Activated CD8-positive, alpha-beta memory T cell treated with anti-CD3 and anti-CD28 coated beads for 4 hours (primary cell): ENCODE data around the gene NCDN.
A peak's percentile ranks its signal among the peaks of the same experiment; 100 is the strongest.

ENCODE experiments used
- DNase-seq, 2 donors: peaks; one replicate each; pipeline ENCODE4 v3.0.0-alpha.2; 2020; ENCODE audit warnings: low read depth in 2 of 2

Gene NCDN

GRCh38 chr1:35555212-35555584, 2.4 kb upstream of the NCDN start:
- DNase-seq = no peak

DNA sequence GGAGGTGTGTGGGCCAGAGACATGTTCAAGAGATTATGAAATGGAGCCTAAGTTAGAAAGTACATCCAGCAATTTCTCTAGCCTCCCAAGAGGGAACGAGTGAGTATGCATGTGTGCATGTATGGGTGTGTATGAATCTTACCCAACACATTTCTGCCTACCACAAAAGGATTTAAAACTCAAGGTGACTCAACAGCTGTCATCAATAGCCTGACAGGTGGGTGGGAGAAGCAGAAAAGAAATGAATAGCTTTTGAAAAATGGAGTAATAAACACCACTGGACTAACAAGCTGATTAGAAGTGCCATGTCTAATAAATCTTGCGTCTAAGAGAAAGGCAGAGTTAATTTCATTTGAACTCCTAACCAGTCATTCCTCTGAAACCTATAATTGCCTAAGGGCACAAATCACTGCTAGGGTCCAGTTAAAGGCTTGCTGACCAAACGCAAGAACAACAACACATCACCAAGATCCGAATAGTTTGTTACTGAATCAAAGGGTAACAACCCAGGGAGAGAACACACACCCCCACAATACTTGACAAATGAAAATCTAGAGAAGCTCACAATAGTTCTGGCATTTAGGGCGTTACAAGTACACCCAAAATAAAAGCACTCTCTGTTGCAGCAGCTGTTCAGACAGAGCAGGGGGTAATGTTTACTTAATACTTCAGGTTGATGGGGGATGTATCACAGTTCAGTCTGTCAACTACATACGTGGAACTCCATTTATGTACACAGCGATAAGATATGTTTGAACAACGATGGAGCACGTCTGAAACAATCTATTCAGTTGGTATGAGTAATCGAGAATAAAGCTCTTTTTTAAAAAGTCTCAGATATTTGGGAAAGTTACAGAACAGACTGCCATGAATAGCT, 1.8 kb upstream of the NCDN start:
- DNase-seq = no peak

GRCh38 chr1:35556484-35557117, 998 bp upstream of the NCDN start:
- no peak for DNase-seq

DNA sequence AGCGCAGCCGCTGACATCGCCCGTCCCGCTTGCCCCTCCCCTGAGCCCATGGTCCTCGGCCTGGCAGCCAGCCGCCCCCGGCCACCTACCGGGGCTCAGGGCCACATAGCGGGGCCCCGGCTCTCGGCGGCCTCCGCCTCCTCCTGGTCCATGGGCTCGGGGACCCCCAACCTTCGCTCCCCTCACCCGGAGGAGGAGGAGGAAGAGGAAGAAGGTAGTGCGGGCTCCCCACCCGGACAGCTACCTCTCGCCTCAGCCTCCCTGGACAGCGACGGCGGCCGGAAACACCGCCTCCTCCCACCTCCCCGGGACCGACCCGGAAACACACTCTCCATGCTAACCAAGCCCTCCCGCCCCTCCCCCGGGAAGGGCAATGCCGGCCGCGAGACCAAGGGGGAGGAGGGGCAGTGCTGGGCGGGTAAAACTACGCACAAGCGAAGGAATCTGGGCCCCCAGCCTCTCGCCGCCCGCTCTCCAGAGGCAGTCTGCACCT, 435 bp upstream of the NCDN start, which contains the start of gene KIAA0319L:
Gene KIAA0319L (minus strand): TSS at position 286 of the 493 bp plus-strand sequence. CDS start 2,912 bp downstream, outside the sequence.
- no peak for DNase-seq

- no peak for DNase-seq
These were observed 1.0 kb downstream of the NCDN start for GRCh38 chr1:35558374-35559316.

GRCh38 chr1:35559317-35559944, 1.8 kb downstream of the NCDN start:
- DNase-seq = no peak

DNA sequence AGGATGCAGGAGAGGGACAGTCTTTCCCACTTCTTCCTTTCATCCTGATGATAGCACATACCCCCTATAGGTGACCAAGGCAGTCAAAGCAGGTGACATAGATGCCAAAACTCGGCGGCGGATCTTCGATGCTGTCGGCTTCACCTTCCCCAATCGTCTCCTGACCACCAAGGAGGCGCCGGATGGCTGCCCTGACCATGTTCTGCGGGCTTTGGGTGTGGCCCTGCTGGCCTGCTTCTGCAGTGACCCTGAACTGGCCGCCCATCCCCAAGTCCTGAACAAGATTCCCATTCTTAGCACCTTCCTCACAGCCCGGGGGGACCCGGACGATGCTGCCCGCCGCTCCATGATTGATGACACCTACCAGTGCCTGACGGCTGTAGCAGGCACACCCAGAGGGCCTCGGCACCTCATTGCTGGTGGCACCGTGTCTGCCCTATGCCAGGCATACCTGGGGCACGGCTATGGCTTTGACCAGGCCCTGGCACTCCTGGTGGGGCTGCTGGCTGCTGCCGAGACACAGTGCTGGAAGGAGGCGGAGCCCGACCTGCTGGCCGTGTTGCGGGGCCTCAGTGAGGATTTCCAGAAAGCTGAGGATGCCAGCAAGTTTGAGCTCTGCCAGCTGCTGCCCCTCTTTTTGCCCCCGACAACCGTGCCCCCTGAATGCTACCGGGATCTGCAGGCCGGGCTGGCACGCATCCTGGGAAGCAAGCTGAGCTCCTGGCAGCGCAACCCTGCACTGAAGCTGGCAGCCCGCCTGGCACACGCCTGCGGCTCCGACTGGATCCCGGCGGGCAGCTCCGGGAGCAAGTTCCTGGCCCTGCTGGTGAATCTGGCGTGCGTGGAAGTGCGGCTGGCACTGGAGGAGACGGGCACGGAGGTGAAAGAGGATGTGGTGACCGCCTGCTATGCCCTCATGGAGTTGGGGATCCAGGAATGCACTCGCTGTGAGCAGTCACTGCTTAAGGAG, 2.9 kb downstream of the NCDN start:
- DNase-seq = no peak

DNA sequence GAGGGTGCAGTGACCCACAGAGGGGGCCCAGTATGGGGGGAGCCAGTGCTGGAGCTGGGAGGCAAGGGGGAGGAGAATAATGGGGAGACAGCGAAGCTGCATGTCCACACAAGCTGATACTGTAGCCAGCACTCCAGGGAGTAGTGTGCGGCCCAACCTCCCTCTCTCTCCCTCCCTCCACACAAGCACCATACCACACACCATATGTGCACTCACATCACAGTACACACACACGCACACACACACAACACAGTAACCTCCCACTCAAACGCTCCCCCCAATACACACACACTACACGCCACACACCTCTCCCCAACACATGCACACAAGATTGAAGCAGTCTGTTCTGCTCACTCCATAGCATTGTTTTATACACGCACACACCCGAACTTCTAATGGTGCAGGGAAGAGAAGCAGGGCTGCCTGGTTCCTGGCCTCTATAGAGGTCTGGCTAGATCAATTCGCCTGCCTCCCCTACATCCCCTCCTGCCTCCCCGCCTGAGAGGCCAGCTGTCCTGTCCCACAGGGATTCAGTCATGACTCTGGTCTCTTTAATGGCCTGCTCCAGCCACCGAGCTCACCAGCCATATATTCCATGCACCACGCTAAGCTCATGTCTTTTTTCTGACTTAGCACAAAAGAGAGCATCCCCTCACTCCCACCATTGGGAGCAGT, 3.8 kb downstream of the NCDN start:
- DNase-seq = no peak

GRCh38 chr1:35561972-35562680, 4.5 kb downstream of the NCDN start:
- DNase-seq = no peak

DNA sequence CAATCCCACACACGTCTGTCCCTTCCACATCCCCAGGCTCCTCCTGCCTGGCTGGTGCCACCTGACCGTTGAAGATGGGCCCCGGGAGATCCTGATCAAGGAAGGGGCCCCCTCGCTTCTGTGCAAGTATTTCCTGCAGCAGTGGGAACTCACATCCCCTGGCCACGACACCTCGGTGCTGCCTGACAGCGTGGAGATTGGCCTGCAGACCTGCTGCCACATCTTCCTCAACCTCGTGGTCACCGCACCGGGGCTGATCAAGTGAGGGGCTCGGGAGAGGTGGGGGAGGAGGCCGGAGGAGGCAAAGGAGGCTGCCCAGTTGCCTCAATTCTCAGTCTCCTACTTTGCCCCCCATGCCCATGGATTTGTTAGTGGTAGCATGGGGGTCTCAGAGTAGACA, 5.6 kb downstream of the NCDN start:
- no peak for DNase-seq

- DNase-seq = peak; percentile 55 to 61
These were observed 6.7 kb downstream of the NCDN start for GRCh38 chr1:35564037-35564883.

DNA sequence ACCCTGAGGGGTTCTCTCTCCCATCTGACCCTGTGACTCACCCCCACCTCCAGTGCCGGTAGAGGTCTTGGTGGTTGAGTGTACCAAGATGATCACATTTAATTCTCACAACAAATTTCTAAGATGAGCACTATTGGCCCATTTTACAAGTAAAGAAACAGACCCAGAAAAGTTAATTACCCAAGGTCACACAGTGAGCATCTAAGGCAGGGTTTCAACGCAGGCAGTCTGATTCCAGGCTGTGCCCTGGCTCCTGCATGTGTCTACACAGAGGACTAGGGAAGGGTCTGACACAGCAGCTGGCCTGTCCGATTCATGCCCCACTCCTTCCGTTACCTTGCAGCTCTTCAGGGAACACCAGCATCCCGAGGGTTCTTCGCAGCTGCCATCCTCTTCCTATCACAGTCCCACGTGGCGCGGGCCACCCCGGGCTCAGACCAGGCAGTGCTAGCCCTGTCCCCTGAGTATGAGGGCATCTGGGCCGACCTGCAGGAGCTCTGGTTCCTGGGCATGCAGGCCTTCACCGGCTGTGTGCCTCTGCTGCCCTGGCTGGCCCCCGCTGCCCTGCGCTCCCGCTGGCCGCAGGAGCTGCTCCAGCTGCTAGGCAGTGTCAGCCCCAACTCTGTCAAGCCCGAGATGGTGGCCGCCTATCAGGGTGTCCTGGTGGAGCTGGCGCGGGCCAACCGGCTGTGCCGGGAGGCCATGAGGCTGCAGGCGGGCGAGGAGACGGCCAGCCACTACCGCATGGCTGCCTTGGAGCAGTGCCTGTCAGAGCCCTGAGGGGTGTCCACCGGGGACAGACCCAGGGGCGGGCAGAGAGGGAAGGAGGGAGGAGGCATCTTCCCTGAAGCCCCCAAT, 7.5 kb downstream of the NCDN start:
- DNase-seq = no peak

DNA sequence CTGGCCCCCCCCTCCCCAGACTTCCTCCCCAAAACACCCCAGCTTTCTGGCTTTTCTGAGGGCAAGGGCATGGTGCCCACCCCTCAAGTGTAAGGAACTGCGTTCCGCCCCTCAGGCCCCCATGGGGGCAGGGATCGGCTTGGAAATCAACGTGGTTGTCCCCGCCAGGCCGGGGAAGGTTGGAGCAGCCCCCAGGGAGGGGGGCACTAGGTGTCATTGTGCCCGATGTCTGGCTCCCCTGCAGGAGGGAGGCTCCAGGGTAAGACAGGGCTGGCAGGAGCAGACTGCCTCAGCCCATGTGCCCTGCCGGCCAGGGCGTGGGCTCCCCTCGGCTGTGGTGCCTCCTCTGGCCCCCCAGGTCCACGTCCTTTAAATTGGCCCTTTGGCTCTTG, 8.1 kb downstream of the NCDN start:
- no peak for DNase-seq

DNA sequence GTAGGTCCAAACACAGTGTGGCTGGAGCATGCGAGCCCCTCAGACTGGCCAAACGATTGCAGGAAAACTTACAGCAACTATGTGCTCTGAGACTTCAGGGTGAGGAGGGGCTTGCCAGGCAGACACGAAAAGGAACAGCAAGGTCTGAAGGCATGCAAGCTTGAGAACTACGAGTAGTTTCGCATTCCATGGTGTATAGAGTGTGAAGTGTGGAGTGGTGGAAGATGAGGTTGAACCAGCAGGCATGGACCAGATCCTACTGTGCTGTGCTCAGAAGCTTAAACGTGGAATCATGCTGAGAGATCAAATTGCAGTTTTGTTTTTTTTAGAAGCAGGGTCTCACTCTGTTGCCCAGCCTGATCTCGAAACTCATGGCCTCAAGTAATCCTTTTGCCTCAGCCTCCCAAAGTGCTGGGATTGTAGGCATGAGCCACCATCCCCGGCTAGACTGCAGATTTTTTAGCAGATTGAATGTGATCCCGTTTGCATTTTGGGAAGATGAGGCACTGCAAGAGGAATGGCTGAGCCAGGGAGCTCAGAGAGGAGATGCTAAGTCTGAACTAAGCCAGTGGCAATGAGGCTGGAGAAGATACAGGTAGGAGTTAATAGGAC, 10.5 kb downstream of the NCDN start:
- no peak for DNase-seq

- DNase-seq = peak; percentile 28 to 32
These were observed 11.4 kb downstream of the NCDN start for GRCh38 chr1:35568975-35569395.

DNA sequence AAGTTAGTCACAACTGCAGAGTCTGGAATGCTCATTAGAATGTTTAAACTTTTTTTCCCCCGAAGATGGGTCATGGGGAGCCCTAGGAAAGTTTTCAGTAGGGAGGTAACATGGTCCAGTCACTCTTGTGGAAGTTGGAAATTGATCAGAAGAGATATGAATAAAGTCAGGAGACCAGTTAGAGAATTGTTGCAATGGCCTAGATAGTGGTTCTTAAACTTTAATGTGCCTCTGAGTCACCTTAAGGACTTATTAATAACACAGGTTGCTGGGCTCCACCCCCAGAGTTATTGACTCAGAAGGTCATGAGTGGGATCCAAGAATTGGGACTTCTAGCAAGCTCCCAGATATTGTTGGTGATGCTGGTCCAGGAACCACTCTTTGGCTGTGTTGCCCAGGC, 12.3 kb downstream of the NCDN start:
- DNase-seq = no peak
